Nucleus accumbens (tissue), 56 donors: ENCODE measurements around the gene CD7.
A peak's percentile ranks its signal among the peaks of the same experiment; 100 is the strongest.

ENCODE experiments used
- DNase-seq, 56 donors: peaks; one replicate each; lab custom pipeline; 2025; lab: John Stamatoyannopoulos, UW

CD7 gene

DNA sequence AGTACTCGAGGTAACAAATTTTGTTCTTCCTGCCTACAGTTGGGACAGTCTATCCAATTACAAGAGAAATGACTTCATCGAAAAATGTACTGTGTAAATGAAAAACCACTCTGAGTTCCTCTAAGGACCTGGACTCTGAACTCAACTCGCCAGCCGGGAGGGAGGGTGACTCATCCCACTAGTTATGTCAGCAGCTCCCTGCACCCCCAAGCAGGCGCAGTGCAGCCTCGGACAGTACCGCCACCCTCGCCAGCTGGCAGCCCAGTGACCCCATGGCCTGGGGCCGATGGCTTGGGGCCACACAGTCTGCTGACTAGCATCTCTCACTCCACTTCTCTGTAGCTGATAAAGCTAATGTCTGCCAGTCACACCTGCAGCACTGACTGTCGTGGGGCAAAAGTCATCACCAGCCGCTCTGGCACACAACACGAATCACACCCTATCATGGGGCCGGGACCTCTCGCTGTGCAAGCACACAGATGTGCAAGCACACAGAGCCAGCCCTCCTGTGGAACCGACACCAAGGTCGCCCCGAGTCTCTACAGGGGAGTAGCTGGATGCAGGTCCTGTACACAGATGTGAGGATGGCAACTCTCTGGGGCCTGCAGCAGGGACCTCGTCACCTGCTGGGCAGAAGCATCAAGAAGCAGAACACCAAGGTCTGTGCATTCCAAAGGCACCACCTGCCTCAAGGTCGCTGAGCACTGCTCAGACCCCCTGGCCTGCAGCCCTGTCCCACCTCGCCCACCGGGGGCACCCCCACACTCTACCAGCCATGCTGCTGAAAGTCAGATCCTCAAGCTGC, 49.6 kb downstream of the CD7 start:
- DNase-seq, result peak in 54 of 56 donors; percentile 20 to 95 (median 83)

DNA sequence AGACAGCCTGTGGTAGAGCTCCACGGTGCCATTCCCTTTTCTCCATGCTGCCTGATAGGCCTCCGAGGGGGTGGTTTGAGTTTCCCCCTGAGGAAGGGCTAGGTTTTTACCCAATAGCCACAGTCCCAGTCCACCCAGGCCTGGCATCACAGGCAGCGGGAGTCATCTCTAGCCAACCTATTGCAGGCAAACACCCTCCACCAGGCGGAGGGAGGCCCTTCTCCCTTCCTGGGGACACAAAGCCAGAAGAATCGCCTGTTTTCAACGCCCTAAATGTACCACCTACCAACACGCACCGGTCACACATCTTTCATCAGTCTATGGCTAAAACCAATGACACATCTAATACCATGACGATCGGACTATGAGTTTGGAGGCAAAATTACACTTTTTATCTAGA, 51.3 kb downstream of the CD7 start:
- no peak for DNase-seq
